M059J (cell line): Measurements from ENCODE around the gene CTCFL. TPM values are rescaled to one million over a fixed set of nuclear protein-coding genes. Genes with fewer than 3 reads are reported as not detected.
"Not testable (repeated sequence)": the region's sequence is repeated elsewhere in the genome, so short reads cannot be mapped to it uniquely, and the experiment has no call there.

Experiments used
- DNase-seq: peaks from one replicate; pipeline ENCODE4 v3.0.0-alpha.2; 2012; ENCODE audit warnings: low read depth
- total RNA-seq: library from RNA; depleted of rRNA; stranded (reverse); fragments of >200 nt; shearing (Covaris generic); gene quantifications from 2 replicates; pipeline ENCODE4 v1.2.3, GENCODE V29; 2014

The CTCFL gene
- total RNA-seq, 1 experiment from 2014 or later, result not detected

DNA sequence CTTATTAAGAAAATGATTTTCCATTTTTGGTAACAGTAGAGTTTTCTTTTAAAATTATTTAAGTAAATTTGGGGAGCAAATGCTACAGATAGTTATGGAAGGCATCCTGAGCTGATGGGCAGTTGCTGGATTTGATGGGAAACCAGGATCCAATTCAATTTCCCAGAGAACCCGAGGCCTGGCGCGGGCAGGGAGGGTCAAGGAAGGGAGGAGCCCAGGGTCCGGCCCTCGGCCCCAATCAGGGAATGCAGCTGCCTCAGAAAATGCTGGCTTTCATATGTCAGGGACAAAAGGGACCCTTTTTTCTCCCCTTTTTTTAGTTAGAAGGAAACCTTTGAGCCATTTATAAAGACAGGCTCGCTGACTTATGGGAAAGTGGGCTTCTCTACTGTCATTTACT, 42.1 kb downstream of the CTCFL start:
- no peak for DNase-seq

DNA sequence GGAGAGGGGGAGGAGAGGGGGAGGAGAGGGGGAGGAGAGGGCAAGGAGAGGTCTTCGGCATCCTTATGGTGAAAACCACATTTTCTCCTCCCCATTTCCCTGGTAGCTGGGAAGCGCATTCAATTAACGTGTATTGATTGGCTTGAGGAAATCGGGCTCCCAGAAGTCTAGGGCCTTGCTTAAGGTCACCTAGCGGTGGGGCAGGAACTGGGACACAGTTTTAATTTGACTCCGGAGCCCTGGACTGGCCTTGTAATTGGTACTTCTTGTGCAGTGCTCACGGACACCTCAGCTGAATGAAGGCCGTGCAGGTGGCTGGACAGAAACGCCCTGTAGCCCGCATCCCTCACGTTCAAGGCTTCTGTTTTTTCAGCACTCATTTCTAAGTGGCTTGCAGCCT, 42.8 kb downstream of the CTCFL start:
- no peak for DNase-seq

DNA sequence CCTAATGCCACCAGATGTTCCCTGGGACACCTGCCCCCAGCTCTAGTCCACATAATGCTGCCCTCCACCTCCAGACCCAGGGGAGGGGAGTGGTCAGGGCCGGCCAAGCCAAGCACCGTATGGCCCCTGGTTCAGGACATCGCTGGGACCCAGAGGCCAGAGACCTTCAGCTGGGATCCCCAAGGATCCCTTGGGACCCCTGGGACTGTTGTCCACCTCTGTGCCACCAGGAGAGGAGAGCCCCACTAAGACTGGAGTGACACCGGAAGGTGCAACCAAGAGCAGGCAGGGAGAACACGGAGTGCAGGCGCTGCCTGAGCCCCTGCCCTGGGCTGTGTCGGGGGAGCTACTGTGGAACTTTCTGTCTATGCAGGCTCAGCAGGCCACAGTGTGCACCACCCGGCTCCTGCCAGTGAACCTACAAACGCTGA, 43.6 kb downstream of the CTCFL start:
- DNase-seq, result no peak

DNA sequence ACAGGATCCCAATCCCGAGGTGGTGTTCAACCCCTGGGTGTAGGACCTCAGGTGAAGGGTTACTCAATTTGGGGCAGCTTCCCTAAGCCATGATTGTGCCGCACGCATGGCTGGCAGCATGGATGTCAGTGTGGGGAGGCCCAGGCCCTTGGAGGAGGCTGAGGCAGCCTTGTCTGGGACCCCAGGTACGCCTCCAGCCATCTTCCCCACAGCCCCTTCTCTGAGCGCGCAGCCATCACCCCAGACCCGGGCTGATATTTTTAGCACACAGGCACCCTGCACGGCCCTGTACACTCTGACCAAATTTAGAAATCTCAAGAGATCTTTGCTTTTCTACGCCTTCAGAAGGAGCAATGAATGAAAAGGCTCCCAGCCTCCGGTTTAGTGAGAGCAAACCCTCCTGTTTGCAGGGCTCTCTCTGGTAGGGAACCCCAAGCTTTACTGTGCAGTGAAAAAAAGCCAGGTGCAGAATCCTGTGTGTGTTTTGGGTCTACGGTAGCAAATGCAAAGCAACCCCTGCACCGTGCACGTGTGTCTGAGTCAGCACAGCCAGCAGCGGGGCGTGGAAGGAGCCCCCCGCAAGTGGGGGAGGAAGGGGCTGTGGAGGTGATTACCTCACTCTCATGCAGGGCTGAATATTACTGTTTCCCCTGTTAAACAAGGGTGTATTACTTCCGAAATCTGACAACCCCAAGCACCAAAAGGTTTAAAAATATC, 44.3 kb downstream of the CTCFL start:
- no peak for DNase-seq

DNA sequence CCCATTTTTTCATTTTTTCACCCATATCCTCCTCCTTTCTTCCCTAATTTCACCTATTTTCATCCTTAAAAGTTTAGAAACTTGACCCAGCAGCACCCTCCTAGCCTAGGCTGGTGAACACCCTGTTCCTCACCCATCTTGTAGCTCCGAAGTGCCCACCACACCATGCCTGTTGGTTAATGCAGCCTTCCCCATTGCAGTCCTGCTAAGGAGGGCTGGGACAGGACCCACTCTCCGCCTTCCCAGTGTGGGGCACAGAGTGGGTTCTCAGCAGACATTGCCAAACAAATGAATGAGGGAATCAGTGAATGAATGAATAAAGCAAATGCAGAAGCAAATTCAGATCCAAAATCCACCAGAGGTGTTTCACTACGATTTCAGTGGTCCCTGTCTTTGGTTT, 45.7 kb downstream of the CTCFL start:
- DNase-seq, result no peak

DNA sequence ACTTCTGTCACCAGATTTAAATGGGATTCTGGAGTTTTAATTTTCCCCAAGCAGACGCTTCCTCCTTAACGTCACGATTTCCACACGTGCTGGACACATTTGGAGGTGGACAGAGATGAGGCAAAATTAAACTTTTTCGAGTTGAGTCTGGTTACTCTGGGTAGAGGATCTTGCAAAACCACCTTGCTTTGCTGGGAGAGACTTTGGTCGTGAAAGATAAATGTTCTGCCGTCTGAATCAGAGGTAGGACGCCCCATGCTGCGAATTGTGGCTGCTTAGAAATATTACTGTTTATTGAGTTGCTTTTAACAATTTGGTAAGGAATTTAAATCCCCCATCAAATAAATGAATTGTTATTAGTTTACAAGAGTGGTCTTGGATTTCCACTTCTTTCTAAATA, 46.8 kb downstream of the CTCFL start:
- DNase-seq, result no peak

DNA sequence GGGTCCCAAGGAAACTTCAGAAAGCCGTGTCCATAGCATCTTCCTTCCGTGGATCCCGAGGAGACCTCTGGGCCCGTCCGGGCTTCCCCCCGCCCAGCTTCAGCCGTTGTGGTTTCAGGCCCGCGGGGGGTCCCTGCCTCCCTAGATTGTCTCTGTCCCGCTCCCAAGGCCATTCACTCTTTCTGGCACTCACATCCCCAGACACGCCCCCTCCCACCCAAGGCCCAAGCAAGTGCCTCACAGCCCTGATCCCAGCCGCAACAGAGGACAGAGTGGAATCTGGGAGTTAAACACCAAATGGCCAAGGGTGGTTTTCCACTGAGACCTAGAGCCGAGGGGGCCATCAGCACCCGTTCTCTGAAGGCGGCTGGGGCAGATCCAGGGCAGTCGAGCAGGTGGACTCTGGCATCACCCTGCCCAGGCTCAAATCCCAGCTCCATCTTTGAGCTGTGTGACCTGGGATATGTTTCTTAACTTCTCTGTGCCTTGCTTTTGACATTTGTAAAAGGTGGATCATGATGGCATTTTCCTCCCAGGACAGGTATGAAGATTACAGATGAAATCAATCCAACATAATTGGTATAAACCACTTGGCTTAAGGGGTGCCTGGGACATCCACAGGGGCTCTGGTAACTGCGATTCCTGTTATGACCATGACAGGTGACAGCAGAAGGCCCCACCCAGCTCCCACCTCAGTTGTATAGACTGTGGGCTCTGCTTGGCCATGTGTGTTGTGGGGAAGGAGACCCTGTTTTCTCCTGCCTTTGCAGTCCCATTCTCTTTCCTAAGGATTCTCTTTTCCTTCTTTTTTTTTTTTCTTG, 48.1 kb downstream of the CTCFL start:
- DNase-seq, result no peak

DNA sequence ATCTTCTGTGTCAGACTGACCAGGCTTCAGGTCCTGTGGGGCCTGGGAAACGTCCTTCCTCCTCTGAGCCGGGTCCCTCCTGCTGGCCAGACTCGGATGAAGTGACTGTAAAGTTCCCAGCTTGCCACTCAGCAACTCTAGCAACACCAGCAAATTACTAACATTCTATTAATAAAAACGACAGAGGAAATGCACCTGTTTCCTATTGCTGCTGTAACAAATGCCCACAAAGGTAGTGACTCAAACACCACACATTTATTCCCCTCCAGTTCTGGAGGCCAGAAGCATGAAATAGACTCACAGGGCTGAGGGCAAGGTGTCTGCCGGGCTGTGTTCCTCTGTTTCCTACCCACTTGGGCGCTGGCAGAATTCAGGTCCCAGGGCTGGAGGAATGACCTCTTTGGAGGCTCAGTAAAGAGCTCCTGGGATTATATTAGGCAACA, 48.8 kb downstream of the CTCFL start:
- no peak for DNase-seq

DNA sequence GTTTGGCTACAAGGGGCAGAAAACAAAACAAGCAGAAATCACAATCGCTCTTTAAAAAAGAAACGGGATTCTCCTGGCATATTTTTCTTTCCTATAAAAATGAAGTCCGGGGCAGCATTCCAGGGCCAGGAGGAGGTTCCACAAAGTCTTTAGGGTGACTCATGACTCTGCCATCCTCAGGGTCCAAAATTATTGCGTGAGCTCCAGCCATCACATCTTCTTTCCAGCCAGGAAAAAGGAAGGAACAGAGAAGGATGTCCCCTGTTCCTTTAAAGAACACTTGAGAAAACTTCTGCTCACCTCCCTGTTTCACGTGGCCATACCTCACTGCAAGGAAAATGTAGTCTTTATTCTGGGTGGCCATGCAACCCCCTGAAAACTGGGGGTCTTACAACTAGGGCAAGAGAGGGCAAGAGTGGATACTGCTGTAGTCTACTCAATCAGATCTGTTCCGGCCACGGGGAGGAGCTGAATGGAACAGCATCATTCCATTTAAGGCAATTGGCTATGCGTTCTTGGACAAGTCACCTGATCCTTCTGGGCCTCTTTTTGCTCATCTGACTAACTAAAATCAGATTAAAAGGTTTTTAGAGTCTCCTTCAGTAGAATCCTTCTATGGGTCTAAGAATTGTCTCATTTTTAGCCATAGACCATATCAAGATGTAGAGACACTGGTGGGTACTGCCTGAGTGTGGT, 49.4 kb downstream of the CTCFL start:
- no peak for DNase-seq

DNA sequence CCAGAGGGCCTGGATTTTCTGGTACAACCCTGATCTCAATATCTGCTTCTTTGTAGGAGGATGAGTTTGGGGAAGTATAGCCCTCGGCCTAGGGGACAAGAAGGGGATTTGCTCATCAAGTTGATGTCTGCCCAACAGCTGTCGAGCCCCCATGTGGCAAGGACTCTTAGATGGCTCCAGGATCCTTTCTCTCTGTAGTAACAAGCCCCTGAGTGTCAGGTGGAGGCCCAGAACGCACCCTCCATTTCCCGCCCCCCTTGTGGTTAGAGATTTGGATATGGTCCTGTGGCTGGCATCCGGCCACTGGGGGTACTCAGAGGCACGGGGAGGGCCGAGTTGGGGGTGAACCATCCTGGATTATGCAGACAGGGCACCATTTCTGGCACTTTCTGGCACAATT, 50.1 kb downstream of the CTCFL start:
- no peak for DNase-seq

DNA sequence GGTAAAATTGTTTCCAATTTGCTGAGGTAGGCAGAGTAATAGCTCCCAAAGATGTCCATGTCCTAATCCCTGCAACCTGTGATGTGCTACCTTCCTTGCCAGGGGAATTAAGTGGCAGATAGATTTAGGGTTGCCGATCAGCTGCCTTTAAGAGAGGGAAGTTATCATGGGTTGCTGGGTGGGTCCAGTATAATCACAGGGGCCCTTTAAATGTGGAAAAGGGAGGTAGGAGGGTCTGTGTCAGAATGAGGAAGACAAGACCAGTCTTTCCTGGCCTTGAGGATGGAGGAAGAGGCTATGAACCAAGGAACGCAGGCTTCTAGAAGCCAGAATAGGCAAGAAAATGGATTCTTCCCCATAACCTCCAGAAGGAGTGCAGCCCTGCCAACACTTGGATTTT, 50.7 kb downstream of the CTCFL start:
- no peak for DNase-seq

DNA sequence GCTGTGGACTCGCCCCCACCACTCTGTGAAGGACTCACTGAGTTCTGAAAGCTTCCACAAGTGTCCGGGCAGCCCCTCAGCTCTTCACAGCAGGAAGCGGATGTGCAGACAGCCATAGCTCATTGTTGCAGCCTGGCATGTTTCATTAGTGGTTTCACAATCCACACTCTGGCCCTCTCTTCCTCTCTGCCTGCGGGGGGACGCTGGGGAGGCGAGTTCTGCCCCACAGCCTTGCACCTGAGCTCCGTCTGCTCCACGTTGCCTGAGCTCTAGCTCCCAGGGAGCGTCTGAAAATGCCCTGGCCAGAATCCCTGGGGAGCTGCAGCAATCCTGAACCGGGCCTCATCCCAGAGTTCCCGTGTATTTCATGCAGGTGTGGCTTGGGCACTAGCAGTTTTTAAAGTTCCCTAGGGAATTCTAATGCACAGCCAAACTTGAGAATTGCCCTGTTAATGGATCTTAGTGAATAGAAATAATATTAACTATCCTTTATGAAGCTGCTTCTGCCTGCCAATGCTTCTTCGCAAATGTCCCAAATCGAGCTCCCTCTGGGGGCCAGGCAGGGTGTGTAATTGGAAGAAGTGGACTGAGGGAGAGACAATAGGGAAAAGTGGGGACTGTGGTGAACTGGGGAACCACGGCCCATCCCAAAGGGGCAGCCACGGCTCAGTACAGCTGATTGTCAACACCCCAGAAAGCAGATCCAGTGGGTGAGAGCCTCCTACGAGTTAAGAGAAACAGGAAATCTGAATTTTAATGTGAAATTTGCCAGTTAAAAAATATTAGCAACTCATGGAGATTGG, 51.5 kb downstream of the CTCFL start:
- no peak for DNase-seq

DNA sequence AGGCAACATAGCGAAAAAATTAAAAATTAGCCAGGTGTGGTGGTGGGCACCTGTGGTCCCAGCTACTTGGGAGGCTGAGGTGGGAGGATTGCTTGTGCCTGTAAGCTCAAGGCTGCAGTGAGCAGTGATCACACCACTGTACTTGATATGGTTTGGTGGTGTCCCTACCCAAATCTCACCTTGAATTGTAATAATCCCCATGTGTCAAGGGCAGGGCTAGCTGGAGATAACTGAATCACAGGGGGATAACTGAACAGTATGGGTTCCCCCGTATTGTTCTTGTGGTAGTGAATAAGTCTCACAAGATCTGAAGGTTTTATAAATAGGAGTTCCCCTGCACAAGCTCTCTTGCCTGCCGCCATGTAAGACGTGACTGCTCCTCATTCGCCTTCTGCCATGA, 52.5 kb downstream of the CTCFL start:
- DNase-seq, result not testable (repeated sequence)

DNA sequence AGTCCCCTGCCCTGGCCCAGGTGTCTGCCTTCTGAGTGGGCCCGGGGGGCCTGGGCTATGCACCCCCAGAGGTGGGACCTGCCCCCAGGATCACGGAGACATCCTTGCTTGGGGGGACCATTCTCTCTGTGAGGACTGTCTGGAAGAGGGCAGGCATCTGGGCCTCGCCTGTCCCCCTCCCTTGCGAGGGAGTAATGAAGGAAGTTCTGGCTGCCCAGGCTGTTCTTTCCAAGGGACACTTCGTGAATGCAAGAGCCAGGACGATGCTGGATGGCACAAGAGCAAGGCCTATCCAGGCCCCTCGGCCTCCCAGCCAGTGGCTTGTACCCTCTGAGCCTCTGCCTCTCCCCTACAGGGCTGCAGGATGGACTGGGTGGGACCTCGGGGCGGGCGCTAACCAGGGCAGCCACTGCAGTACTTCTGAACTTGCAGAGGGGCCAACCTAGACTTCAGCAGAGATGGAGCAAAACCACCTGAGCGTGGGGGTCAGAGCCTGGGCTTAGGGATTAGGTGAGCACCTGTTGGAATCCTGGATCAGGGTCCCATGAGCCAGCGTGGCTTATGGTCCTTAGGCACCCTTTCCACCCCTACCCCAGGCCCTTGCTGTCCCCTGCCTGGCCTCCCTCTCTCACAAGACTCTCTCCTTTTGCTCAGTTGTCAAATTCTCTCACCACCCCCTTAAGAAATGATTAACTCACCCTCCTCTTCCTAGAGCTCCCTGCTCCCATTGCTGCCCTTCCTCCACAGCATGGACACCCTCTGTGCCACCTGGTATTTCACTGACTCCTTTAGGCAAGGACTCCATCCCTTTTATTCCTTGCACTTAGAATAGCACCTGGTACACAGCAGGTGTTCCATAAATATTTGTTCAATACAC, 53.2 kb downstream of the CTCFL start:
- DNase-seq, result no peak

DNA sequence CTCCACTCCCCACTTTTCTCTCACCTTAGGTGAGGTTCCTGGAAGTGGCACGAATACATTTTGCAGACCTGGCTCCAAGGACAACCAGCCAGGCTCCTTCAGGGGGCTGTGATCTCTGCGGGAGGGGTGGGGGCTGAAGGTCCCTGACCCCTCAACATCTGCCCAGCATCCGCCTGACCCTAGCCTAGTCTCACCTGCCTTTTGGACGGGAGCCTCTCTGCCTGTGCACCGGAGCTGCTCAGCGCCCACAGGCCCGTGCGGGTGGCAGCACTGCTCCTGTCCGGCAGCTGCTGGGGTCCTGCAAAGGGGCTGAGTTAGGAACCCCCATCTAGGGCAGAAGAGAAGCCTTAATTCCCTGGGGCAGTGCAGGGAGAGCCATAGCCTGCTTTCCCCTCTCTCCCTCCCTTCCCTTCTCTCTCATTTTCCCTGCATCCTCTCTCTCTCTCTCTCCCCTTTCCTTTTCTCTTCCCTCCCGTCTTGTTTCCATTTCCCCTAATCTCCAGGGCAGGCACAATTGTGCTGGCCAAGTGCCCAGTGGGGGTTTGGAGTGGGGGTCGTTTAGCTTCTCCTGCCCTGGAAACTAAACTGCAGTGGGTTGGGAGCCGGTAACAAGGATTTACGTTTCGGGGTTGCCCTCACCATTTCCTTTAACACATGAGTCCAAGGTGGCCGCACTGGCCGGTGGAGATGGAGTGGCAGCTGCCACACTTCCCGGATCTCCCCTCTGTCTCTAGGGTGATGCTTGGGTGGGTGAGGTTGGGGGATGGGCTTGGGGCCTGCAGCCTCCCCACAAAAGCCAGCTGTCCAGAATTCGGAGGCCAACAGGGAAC, 54.1 kb downstream of the CTCFL start:
- no peak for DNase-seq

DNA sequence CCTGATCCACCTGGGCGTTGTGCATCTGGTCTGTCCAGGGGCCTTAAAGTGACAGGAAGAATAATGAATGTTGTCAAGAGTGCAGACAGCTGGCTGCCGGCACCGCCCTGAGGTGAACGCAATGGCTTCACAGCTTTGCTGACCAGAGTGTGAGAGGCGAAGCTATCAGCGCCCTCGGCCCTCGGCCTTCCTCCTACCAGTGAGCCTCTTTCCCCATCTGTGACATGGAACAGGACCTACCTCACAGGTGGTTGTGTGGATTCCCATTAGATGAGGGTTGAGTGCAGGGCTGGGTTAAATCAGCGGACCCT, 54.8 kb downstream of the CTCFL start:
- no peak for DNase-seq

DNA sequence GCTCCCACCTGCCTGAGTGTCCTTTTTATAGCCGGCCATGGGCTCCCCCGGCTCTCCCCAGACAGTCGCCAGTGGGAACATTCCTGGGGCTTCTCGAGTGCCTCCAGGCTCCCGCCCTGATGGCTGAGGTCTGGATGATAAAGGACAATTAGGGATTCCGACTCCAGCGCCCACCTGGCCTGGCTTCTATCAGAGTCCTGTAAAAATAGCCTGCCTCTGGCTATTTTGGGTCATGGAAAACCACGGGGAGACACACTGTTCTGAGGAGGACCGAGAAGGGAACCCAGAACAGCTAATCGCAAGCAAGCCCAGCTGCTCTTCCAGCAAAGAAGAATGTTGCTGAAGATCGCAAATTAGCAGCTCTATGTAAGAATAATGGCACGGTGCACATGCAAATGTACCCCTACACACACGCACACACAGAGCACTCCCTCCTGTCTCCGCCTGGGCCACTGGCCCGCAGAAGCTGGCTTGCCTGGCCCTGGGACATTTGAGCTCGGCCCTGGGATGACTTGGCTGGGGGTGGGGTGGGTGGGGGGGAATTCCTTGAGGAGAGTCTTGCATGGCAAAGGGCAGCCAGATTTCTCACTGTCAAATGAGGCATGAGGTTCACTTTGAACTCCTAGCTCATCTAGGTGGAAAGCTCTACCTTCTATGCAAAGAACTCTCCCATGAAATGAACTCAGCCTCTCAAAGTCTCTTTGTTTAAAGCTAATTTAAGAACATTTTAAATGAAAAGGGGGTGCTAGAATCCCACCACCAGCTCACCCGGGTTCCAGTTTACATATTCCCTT, 55.3 kb downstream of the CTCFL start:
- DNase-seq, result no peak

DNA sequence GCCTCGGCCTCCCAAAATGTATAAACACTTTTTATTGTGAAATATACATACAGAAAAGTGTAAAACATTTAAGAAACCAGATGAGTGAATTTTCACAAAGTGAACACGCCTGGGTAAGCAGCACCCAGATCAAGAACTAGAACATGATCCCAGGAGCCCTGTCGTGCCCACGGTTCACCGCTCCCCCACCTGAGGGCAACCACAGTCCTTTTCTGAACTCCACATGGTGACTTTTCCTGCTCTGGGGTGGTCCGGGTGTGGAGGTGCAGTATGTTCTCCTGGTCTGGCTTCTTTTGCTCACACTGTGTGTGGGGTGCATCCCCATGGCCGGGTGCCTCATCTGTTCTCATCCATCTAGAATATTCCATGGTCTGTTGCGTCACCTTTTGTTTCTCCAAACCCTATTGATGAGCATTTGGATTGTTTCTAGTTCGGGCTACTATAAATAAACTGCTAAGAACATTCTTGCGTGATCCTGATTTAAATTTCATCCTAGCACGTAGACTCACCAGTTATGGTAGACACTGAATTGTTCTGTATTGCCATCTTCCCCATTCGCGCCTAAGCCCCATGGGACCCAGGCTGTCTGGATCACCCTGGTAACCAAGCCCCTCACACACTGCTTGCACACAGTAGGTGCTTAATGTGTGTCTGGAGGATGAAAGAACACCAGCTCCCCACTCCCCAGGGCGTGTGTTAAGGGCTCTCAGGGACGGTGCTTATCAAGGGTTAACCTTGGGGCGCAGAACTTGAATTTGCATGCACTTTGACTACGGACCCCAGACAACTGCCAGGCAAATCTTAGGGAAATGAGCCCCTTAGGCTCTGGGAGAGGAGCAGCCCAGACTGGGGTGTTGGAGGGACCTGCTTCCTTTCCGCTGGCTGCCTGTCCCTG, 56.2 kb downstream of the CTCFL start:
- DNase-seq, result no peak
